ENCODE data around the gene DNMT1. TPM values are rescaled to one million over a fixed set of nuclear protein-coding genes. Genes with fewer than 3 reads are reported as not detected.

DNMT1 gene
- polyA plus RNA-seq, 1 experiment = 60.7 TPM

GRCh38 chr19:10166046-10166445 lies 28.7 kb downstream of the DNMT1 start:
- Histone ChIP-seq H3K4me3 (ENCODE audit: low read depth, low read length) (no peak overlapping the region), H3K9me3 (ENCODE audit: control insufficient read depth, insufficient read depth, low read length) (no peaks in the 10 kb centered on the region), H3K27me3 (ENCODE audit: control insufficient read depth, insufficient read depth, low read length) (no peaks in the 10 kb centered on the region), H3K27ac (ENCODE audit: low read depth, low read length) (no peak overlapping the region)
- POLR2A ChIA-PET = no interaction called here
- no peak for TF ChIP-seq CTCF (IDR thresholded peaks at IDR 0.05; ENCODE audit: low read depth, low read length)
- DNase-seq (ENCODE audit: low read depth, low spot score) = no peak
- CTCF ChIA-PET = interaction anchor here (0.5 to 1.4 kb wide), 2 partner anchors 33 to 84 kb away, joined by 3 to 4 read pairs; no protein-coding TSS in a partner anchor

GRCh38 chr19:10163536-10163935 lies 31.2 kb downstream of the DNMT1 start:
- TF ChIP-seq CTCF (IDR thresholded peaks at IDR 0.05; ENCODE audit: low read depth, low read length) = no peak
- DNase-seq (ENCODE audit: low read depth, low spot score) = no peak
- Histone ChIP-seq H3K27me3 (ENCODE audit: control insufficient read depth, insufficient read depth, low read length) (no peaks in the 10 kb centered on the region), H3K4me3 (ENCODE audit: low read depth, low read length) (no peak overlapping the region), H3K9me3 (ENCODE audit: control insufficient read depth, insufficient read depth, low read length) (no peaks in the 10 kb centered on the region), H3K27ac (ENCODE audit: low read depth, low read length) (no peak overlapping the region)
- ChIA-PET POLR2A (interaction anchor here (0.7 kb wide), 4 partner anchors 43 to 184 kb away, joined by 3 to 8 read pairs (median 6); no protein-coding TSS in a partner anchor), CTCF (interaction anchor here (0.5 to 0.6 kb wide), 2 partner anchors 11 to 231 kb away, joined by 3 to 5 read pairs; no protein-coding TSS in a partner anchor)

GRCh38 chr19:10159610-10160009 lies 35.1 kb downstream of the DNMT1 start:
- DNase-seq (ENCODE audit: low read depth, low spot score) = no peak
- POLR2A ChIA-PET = no interaction called here
- H3K9me3 ChIP-seq (ENCODE audit: control insufficient read depth, insufficient read depth, low read length) = no peaks in the 10 kb centered on the region
- H3K4me3 ChIP-seq (ENCODE audit: low read depth, low read length) = no peak overlapping the region
- no peak overlapping the region for H3K27ac ChIP-seq (ENCODE audit: low read depth, low read length)
- TF ChIP-seq CTCF (IDR thresholded peaks at IDR 0.05; ENCODE audit: low read depth, low read length) = no peak
- H3K27me3 ChIP-seq (ENCODE audit: control insufficient read depth, insufficient read depth, low read length) = no peaks in the 10 kb centered on the region
- CTCF ChIA-PET = interaction anchor here (0.7 kb wide), 1 partner anchor 422 kb away, joined by 3 read pairs; no protein-coding TSS in a partner anchor

GRCh38 chr19:10158485-10158884 lies 36.3 kb downstream of the DNMT1 start:
- no peak for DNase-seq (ENCODE audit: low read depth, low spot score)
- ChIA-PET POLR2A (no interaction called here), CTCF (no interaction called here)
- Histone ChIP-seq H3K27ac (ENCODE audit: low read depth, low read length) (no peak overlapping the region), H3K4me3 (ENCODE audit: low read depth, low read length) (no peak overlapping the region), H3K9me3 (ENCODE audit: control insufficient read depth, insufficient read depth, low read length) (no peaks in the 10 kb centered on the region), H3K27me3 (ENCODE audit: control insufficient read depth, insufficient read depth, low read length) (no peaks in the 10 kb centered on the region)
- no peak for TF ChIP-seq CTCF (IDR thresholded peaks at IDR 0.05; ENCODE audit: low read depth, low read length)

- Histone ChIP-seq H3K9me3 (ENCODE audit: control insufficient read depth, insufficient read depth, low read length) (no peaks in the 10 kb centered on the region), H3K4me3 (ENCODE audit: low read depth, low read length) (no peak overlapping the region), H3K27me3 (ENCODE audit: control insufficient read depth, insufficient read depth, low read length) (no peaks in the 10 kb centered on the region), H3K27ac (ENCODE audit: low read depth, low read length) (no peak overlapping the region)
- ChIA-PET CTCF (no interaction called here), POLR2A (interaction anchor here (0.7 kb wide), 1 partner anchor 230 kb away, joined by 3 read pairs; no protein-coding TSS in a partner anchor)
- DNase-seq (ENCODE audit: low read depth, low spot score) = no peak
- TF ChIP-seq CTCF (IDR thresholded peaks at IDR 0.05; ENCODE audit: low read depth, low read length) = no peak
Observed at GRCh38 chr19:10158071-10158470, 36.7 kb downstream of the DNMT1 start.
